ENCODE results near the gene CPNE7.

DNA sequence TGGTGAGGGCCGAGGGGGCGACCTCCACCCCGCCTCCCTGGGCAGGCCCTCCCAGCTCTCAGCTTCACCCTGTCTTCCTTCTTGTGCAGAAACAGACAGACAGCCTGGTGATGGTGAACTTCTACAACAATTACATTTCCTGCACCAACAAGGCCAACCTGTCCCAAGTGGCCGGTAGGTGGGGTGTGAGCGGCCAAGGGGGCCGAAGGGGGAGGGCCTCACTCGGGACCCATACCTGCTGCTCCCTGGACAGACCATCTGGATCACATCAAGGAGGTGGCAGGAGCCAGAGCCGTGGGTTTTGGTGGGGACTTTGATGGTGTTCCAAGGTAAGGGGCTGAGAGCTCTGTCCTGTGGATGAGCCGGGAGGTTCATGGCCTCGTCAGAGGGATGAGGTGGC lies 61.8 kb downstream of the CPNE7 start:
- TF ChIP-seq POLR2A (IDR thresholded peaks at IDR 0.05; ENCODE audit: low read length) (no peak), GATA1 (IDR thresholded peaks at IDR 0.05; ENCODE audit: low read depth, low read length) (no peak)

Data from erythroblast (primary cell).